ENCODE measurements around the gene GATA5. TPM values are rescaled to one million over a fixed set of nuclear protein-coding genes. Genes with fewer than 3 reads are reported as not detected.

Gene GATA5
- total and polyA plus RNA-seq, 7 experiments from 2014 or later: not detected

GRCh38 chr20:62470001-62470400, 5.8 kb downstream of the GATA5 start:
- H3K9me3 ChIP-seq (ENCODE audit: control insufficient read depth in 2 of 3, low read length in 3 of 3): no peaks in the 10 kb centered on the region
- peaks cover 0 to 2% of the 10 kb centered on the region in 2 donors for H3K27me3 ChIP-seq (ENCODE audit: control insufficient read depth in 2 of 2, insufficient read depth in 2 of 2, low read length in 2 of 2)
- no peaks in the 10 kb centered on the region for H3K36me3 Mint-ChIP-seq
- ChIA-PET POLR2A (no interaction called here), CTCF (no interaction called here)
- H3K27ac ChIP-seq (ENCODE audit: low read depth, low read length): no peak overlapping the region
- H3K27ac Mint-ChIP-seq: no peak overlapping the region
- no peak for ATAC-seq
- no peaks in the 10 kb centered on the region for H3K4me1 ChIP-seq (ENCODE audit: control insufficient read depth in 2 of 2, insufficient read depth in 2 of 2, low read length in 2 of 2)
- no peak overlapping the region for H3K4me3 Mint-ChIP-seq
- intact Hi-C loops (cut with micrococcal nuclease): no loop called here
- peaks cover 4 to 30% (median 23%) of the 10 kb centered on the region in 5 donors for H3K27me3 Mint-ChIP-seq
- H3K36me3 ChIP-seq (ENCODE audit: control insufficient read depth in 2 of 3, insufficient read depth in 3 of 3, low read length in 3 of 3): no peaks in the 10 kb centered on the region
- H3K4me3 ChIP-seq (ENCODE audit: low read length): no peak overlapping the region
- DNase-seq: no peak
- H3K9me3 Mint-ChIP-seq: no peaks in the 10 kb centered on the region
- no peaks in the 10 kb centered on the region for H3K4me1 Mint-ChIP-seq

GRCh38 chr20:62469352-62469751, 6.4 kb downstream of the GATA5 start:
- ChIA-PET CTCF (no interaction called here), POLR2A (no interaction called here)
- Histone ChIP-seq H3K4me3 (ENCODE audit: low read length) (no peak overlapping the region), H3K4me1 (ENCODE audit: control insufficient read depth in 2 of 2, insufficient read depth in 2 of 2, low read length in 2 of 2) (no peaks in the 10 kb centered on the region), H3K9me3 (ENCODE audit: control insufficient read depth in 2 of 3, low read length in 3 of 3) (no peaks in the 10 kb centered on the region), H3K36me3 (ENCODE audit: control insufficient read depth in 2 of 3, insufficient read depth in 3 of 3, low read length in 3 of 3) (no peaks in the 10 kb centered on the region), H3K27me3 (ENCODE audit: control insufficient read depth in 2 of 2, insufficient read depth in 2 of 2, low read length in 2 of 2) (peaks cover 0 to 2% of the 10 kb centered on the region in 2 donors), H3K27ac (ENCODE audit: low read depth, low read length) (no peak overlapping the region)
- Mint-ChIP-seq H3K27ac (no peak overlapping the region), H3K27me3 (peaks cover 4 to 28% (median 23%) of the 10 kb centered on the region in 5 donors), H3K4me1 (no peaks in the 10 kb centered on the region), H3K36me3 (no peaks in the 10 kb centered on the region), H3K4me3 (no peak overlapping the region), H3K9me3 (no peaks in the 10 kb centered on the region)
- DNase-seq (no peak), ATAC-seq (no peak)
- intact Hi-C loops (cut with micrococcal nuclease): no loop called here

- POLR2A ChIA-PET: no interaction called here
- ATAC-seq: no peak
- no peaks in the 10 kb centered on the region for H3K4me1 Mint-ChIP-seq
These were observed 8.8 kb downstream of the GATA5 start for GRCh38 chr20:62466806-62467537.

GRCh38 chr20:62466072-62466760, 9.6 kb downstream of the GATA5 start:
- peaks cover 0 to 13% (median 8%) of the 10 kb centered on the region in 5 donors for H3K27me3 Mint-ChIP-seq
- POLR2A ChIA-PET: no interaction called here
- Histone ChIP-seq H3K27me3 (ENCODE audit: control insufficient read depth in 2 of 2, insufficient read depth in 2 of 2, low read length in 2 of 2) (no peaks in the 10 kb centered on the region), H3K36me3 (ENCODE audit: control insufficient read depth in 2 of 3, insufficient read depth in 3 of 3, low read length in 3 of 3) (no peaks in the 10 kb centered on the region), H3K9me3 (ENCODE audit: control insufficient read depth in 2 of 3, low read length in 3 of 3) (no peaks in the 10 kb centered on the region), H3K4me1 (ENCODE audit: control insufficient read depth in 2 of 2, insufficient read depth in 2 of 2, low read length in 2 of 2) (no peaks in the 10 kb centered on the region), H3K27ac (ENCODE audit: low read depth, low read length) (no peak overlapping the region), H3K4me3 (ENCODE audit: low read length) (no peak overlapping the region)
- H3K9me3 Mint-ChIP-seq: no peaks in the 10 kb centered on the region
- intact Hi-C loops (cut with micrococcal nuclease): no loop called here
- no peak for ATAC-seq
- CTCF ChIA-PET: no interaction called here
- no peaks in the 10 kb centered on the region for H3K36me3 Mint-ChIP-seq
- no peak overlapping the region for H3K27ac Mint-ChIP-seq
- no peaks in the 10 kb centered on the region for H3K4me1 Mint-ChIP-seq
- H3K4me3 Mint-ChIP-seq: no peak overlapping the region
- no peak for DNase-seq

More at GRCh38 chr20:62466806-62467537, 8.8 kb downstream of the GATA5 start:
- CTCF ChIA-PET: no interaction called here
- Histone ChIP-seq H3K36me3 (ENCODE audit: control insufficient read depth in 2 of 3, insufficient read depth in 3 of 3, low read length in 3 of 3) (no peaks in the 10 kb centered on the region), H3K4me1 (ENCODE audit: control insufficient read depth in 2 of 2, insufficient read depth in 2 of 2, low read length in 2 of 2) (no peaks in the 10 kb centered on the region), H3K27me3 (ENCODE audit: control insufficient read depth in 2 of 2, insufficient read depth in 2 of 2, low read length in 2 of 2) (no peaks in the 10 kb centered on the region), H3K9me3 (ENCODE audit: control insufficient read depth in 2 of 3, low read length in 3 of 3) (no peaks in the 10 kb centered on the region), H3K27ac (ENCODE audit: low read depth, low read length) (no peak overlapping the region), H3K4me3 (ENCODE audit: low read length) (no peak overlapping the region)
- intact Hi-C loops (cut with micrococcal nuclease): no loop called here
- Mint-ChIP-seq H3K9me3 (no peaks in the 10 kb centered on the region), H3K4me3 (no peak overlapping the region), H3K36me3 (no peaks in the 10 kb centered on the region), H3K27ac (no peak overlapping the region), H3K27me3 (peaks cover 2 to 15% (median 11%) of the 10 kb centered on the region in 5 donors)
- no peak for DNase-seq

GRCh38 chr20:62464990-62465389, 10.8 kb downstream of the GATA5 start:
- Mint-ChIP-seq H3K4me1 (no peaks in the 10 kb centered on the region), H3K9me3 (no peaks in the 10 kb centered on the region)
- CTCF ChIA-PET: no interaction called here

GRCh38 chr20:62464425-62464770, 11.4 kb downstream of the GATA5 start:
- H3K9me3 Mint-ChIP-seq: no peaks in the 10 kb centered on the region
- Histone ChIP-seq H3K4me3 (ENCODE audit: low read length) (no peak overlapping the region), H3K36me3 (ENCODE audit: control insufficient read depth in 2 of 3, insufficient read depth in 3 of 3, low read length in 3 of 3) (no peaks in the 10 kb centered on the region), H3K27ac (ENCODE audit: low read depth, low read length) (no peak overlapping the region), H3K9me3 (ENCODE audit: control insufficient read depth in 2 of 3, low read length in 3 of 3) (no peaks in the 10 kb centered on the region), H3K4me1 (ENCODE audit: control insufficient read depth in 2 of 2, insufficient read depth in 2 of 2, low read length in 2 of 2) (no peaks in the 10 kb centered on the region), H3K27me3 (ENCODE audit: control insufficient read depth in 2 of 2, insufficient read depth in 2 of 2, low read length in 2 of 2) (no peaks in the 10 kb centered on the region)
- H3K27ac Mint-ChIP-seq: no peak overlapping the region
- H3K27me3 Mint-ChIP-seq: peaks cover 0 to 3% (median 0%) of the 10 kb centered on the region in 5 donors
- no peak overlapping the region for H3K4me3 Mint-ChIP-seq
- DNase-seq (no peak), ATAC-seq (no peak)
- POLR2A ChIA-PET: no interaction called here
- CTCF ChIA-PET: no interaction called here
- no peaks in the 10 kb centered on the region for H3K36me3 Mint-ChIP-seq
- no peaks in the 10 kb centered on the region for H3K4me1 Mint-ChIP-seq
- intact Hi-C loops (cut with micrococcal nuclease): no loop called here

More at GRCh38 chr20:62464990-62465389, 10.8 kb downstream of the GATA5 start:
- ATAC-seq: no peak
- Mint-ChIP-seq H3K36me3 (no peaks in the 10 kb centered on the region), H3K4me3 (no peak overlapping the region), H3K27ac (no peak overlapping the region), H3K27me3 (peaks cover 0 to 9% (median 3%) of the 10 kb centered on the region in 5 donors)
- Histone ChIP-seq H3K4me1 (ENCODE audit: control insufficient read depth in 2 of 2, insufficient read depth in 2 of 2, low read length in 2 of 2) (no peaks in the 10 kb centered on the region), H3K27me3 (ENCODE audit: control insufficient read depth in 2 of 2, insufficient read depth in 2 of 2, low read length in 2 of 2) (no peaks in the 10 kb centered on the region), H3K9me3 (ENCODE audit: control insufficient read depth in 2 of 3, low read length in 3 of 3) (no peaks in the 10 kb centered on the region), H3K27ac (ENCODE audit: low read depth, low read length) (no peak overlapping the region), H3K4me3 (ENCODE audit: low read length) (no peak overlapping the region), H3K36me3 (ENCODE audit: control insufficient read depth in 2 of 3, insufficient read depth in 3 of 3, low read length in 3 of 3) (no peaks in the 10 kb centered on the region)
- POLR2A ChIA-PET: no interaction called here
- intact Hi-C loops (cut with micrococcal nuclease): no loop called here
- no peak for DNase-seq
